GM21737 (cell line): ENCODE results near the gene MCCC2.
"Not testable (repeated sequence)": the region's sequence is repeated elsewhere in the genome, so short reads cannot be mapped to it uniquely, and the experiment has no call there.

Experiments used
- ATAC-seq: cut with Tn5 transposase; IDR thresholded peaks from one replicate; pipeline ENCODE4 v1.9.1; 2021; ENCODE audit warnings: mild to moderate bottlenecking, moderate library complexity; ENCODE audit not compliant: unreplicated experiment

Gene MCCC2

GRCh38 chr5:71586941-71587765, at the start of gene MCCC2:
Gene MCCC2 (plus strand): TSS chr5:71587340. CDS start chr5:71587426, 86 bp downstream.
- ATAC-seq, result peak; percentile 98

GRCh38 chr5:71537687-71538086, 49.5 kb upstream of the MCCC2 start:
- ATAC-seq, result no peak

GRCh38 chr5:71550885-71551284, 36.3 kb upstream of the MCCC2 start:
- not testable (repeated sequence) for ATAC-seq

GRCh38 chr5:71551582-71551981, 35.6 kb upstream of the MCCC2 start:
- not testable (repeated sequence) for ATAC-seq

- not testable (repeated sequence) for ATAC-seq
Observed at GRCh38 chr5:71552026-71552749, 35.0 kb upstream of the MCCC2 start.

- ATAC-seq, result no peak
Observed at GRCh38 chr5:71563161-71563560, 24.0 kb upstream of the MCCC2 start.

GRCh38 chr5:71564895-71565294, 22.2 kb upstream of the MCCC2 start:
- ATAC-seq, result no peak

- no peak for ATAC-seq
Observed at GRCh38 chr5:71569748-71570509, 17.2 kb upstream of the MCCC2 start.

- ATAC-seq, result not testable (repeated sequence)
Observed at GRCh38 chr5:71571811-71572210, 15.3 kb upstream of the MCCC2 start.

GRCh38 chr5:71573591-71573990, 13.5 kb upstream of the MCCC2 start:
- ATAC-seq, result no peak

GRCh38 chr5:71575588-71575987, 11.6 kb upstream of the MCCC2 start:
- not testable (repeated sequence) for ATAC-seq

- ATAC-seq, result no peak
Observed at GRCh38 chr5:71576241-71576640, 10.9 kb upstream of the MCCC2 start.

GRCh38 chr5:71577839-71578238, 9.3 kb upstream of the MCCC2 start:
- ATAC-seq, result not testable (repeated sequence)

- ATAC-seq, result no peak
Observed at GRCh38 chr5:71582945-71583584, 4.1 kb upstream of the MCCC2 start.

- no peak for ATAC-seq
Observed at GRCh38 chr5:71586052-71586940, 844 bp upstream of the MCCC2 start.

- ATAC-seq, result peak; percentile 5
Observed at GRCh38 chr5:71587766-71588532, 809 bp downstream of the MCCC2 start.

GRCh38 chr5:71588533-71588885, 1.4 kb downstream of the MCCC2 start:
- ATAC-seq, result no peak

GRCh38 chr5:71589903-71590302, 2.8 kb downstream of the MCCC2 start:
- no peak for ATAC-seq

GRCh38 chr5:71591100-71591499, 4.0 kb downstream of the MCCC2 start:
- ATAC-seq, result no peak
